Suprapubic skin (tissue), 4 donors: ENCODE data around the gene HOXC10.

Experiments
- EP300 ChIP-seq: sonication (generic); formaldehyde crosslinking; IDR thresholded peaks from one replicate; pipeline ENCODE4 v1.6.1; 2017; ENCODE audit warnings: antibody characterized with exemption
- POLR2A ChIP-seq, 2 donors: fragments of 450-650 bp; IDR thresholded peaks; one replicate each; pipeline ENCODE4 v1.6.1; 2017; ENCODE audit warnings: antibody characterized with exemption in 2 of 2, mild to moderate bottlenecking in 2 of 2, moderate library complexity in 2 of 2
- POLR2AphosphoS5 ChIP-seq, 3 donors: sonication (generic); formaldehyde crosslinking; IDR thresholded peaks; one replicate each; pipeline ENCODE4 v1.6.1; 2017; ENCODE audit warnings: antibody characterized with exemption in 3 of 3
- TF ChIP-seq, protein P1 (sequence below), 2 donors: fragments of 200-600 bp in 1 of 2; fragments of 450-650 bp in 1 of 2; sonication (generic) in 1 of 2; IDR thresholded peaks; one replicate each; pipeline ENCODE4 v1.5.1; 2016 to 2019; ENCODE audit warnings: antibody characterized with exemption in 2 of 2, mild to moderate bottlenecking in 1 of 2, moderate library complexity in 1 of 2

DNA sequence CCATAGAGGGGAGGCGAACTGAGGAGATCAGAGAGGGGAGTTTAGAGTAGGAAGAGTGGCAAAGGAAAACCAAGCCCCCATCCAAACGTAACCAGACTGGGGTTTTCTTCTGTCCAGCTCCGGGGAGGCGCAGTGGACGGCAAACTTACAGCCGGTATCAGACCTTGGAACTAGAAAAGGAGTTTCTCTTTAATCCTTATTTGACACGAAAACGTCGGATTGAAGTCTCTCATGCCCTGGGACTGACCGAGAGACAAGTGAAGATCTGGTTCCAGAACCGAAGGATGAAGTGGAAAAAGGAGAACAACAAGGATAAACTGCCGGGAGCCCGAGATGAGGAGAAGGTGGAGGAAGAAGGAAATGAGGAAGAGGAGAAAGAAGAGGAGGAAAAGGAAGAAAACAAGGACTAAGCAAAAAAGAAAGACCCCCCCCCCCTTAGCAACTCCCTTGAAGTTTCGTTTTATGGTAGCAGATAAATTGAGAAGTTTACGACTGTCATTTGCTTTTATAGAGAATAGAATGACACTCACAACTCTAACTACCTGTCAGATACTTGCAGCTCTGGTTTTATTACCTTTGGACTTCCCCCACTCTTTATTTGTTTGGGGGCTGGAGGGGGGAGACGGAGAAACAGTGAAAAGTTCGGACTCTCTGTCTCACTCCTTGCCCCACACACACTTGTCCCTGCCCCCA, 26.2 kb downstream of the HOXC10 start:
- TF ChIP-seq POLR2A (IDR thresholded peaks at IDR 0.05) (no peak), POLR2AphosphoS5 (IDR thresholded peaks at IDR 0.05) (no peak), EP300 (no peak)
- TF ChIP-seq, protein P1, sequence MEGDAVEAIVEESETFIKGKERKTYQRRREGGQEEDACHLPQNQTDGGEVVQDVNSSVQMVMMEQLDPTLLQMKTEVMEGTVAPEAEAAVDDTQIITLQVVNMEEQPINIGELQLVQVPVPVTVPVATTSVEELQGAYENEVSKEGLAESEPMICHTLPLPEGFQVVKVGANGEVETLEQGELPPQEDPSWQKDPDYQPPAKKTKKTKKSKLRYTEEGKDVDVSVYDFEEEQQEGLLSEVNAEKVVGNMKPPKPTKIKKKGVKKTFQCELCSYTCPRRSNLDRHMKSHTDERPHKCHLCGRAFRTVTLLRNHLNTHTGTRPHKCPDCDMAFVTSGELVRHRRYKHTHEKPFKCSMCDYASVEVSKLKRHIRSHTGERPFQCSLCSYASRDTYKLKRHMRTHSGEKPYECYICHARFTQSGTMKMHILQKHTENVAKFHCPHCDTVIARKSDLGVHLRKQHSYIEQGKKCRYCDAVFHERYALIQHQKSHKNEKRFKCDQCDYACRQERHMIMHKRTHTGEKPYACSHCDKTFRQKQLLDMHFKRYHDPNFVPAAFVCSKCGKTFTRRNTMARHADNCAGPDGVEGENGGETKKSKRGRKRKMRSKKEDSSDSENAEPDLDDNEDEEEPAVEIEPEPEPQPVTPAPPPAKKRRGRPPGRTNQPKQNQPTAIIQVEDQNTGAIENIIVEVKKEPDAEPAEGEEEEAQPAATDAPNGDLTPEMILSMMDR (IDR thresholded peaks at IDR 0.05), result no peak
